Pulmonary artery endothelial cell (primary cell): Measurements from ENCODE around the gene POM121. TPM values are rescaled to one million over a fixed set of nuclear protein-coding genes. Genes with fewer than 3 reads are reported as not detected.
A peak's percentile ranks its signal among the peaks of the same experiment; 100 is the strongest.
"Not testable (repeated sequence)": the region's sequence is repeated elsewhere in the genome, so short reads cannot be mapped to it uniquely, and the experiment has no call there.

ENCODE experiments used
- DNase-seq: peaks from one replicate; pipeline ENCODE4 v3.0.0-alpha.2; 2011; ENCODE audit warnings: low read depth, low spot score
- total RNA-seq: library from RNA; depleted of rRNA; stranded (reverse); fragments of >200 nt; gene quantifications from 2 replicates; pipeline ENCODE4 v1.2.3, GENCODE V29; 2014

Gene POM121
- 5.0 and 5.2 TPM in 2 replicates for total RNA-seq

- peak; percentile 62 for DNase-seq
Measured at GRCh38 chr7:72924733-72925545, at the start of gene POM121. Gene POM121 (plus strand): TSS chr7:72925095. CDS start chr7:72925122, 27 bp downstream.

- peak; percentile 13 for DNase-seq
Measured at GRCh38 chr7:72879079-72879736, 45.7 kb upstream of the POM121 start.

- not testable (repeated sequence) for DNase-seq
Measured at GRCh38 chr7:72879737-72880215, 45.1 kb upstream of the POM121 start.

GRCh38 chr7:72891750-72892149 is 33.1 kb upstream of the POM121 start:
- DNase-seq, result not testable (repeated sequence)

- not testable (repeated sequence) for DNase-seq
Measured at GRCh38 chr7:72904740-72905139, 20.2 kb upstream of the POM121 start.

- not testable (repeated sequence) for DNase-seq
Measured at GRCh38 chr7:72908422-72908821, 16.5 kb upstream of the POM121 start.

- not testable (repeated sequence) for DNase-seq
Measured at GRCh38 chr7:72911395-72911794, 13.5 kb upstream of the POM121 start.

- DNase-seq, result not testable (repeated sequence)
Measured at GRCh38 chr7:72913750-72914149, 11.1 kb upstream of the POM121 start.

GRCh38 chr7:72914756-72915525 is 10.0 kb upstream of the POM121 start:
- not testable (repeated sequence) for DNase-seq

- no peak for DNase-seq
Measured at GRCh38 chr7:72919256-72919775, 5.6 kb upstream of the POM121 start.

- DNase-seq, result no peak
Measured at GRCh38 chr7:72924386-72924732, 536 bp upstream of the POM121 start.

GRCh38 chr7:72925546-72926120 is 738 bp downstream of the POM121 start:
- DNase-seq, result no peak

GRCh38 chr7:72927791-72928190 is 2.9 kb downstream of the POM121 start:
- not testable (repeated sequence) for DNase-seq

- DNase-seq, result not testable (repeated sequence)
Measured at GRCh38 chr7:72928216-72928615, 3.3 kb downstream of the POM121 start.

GRCh38 chr7:72942022-72942705 is 17.3 kb downstream of the POM121 start:
- DNase-seq, result not testable (repeated sequence)

GRCh38 chr7:72942956-72943355 is 18.1 kb downstream of the POM121 start:
- DNase-seq, result not testable (repeated sequence)

- not testable (repeated sequence) for DNase-seq
Measured at GRCh38 chr7:72944937-72945336, 20.0 kb downstream of the POM121 start.

- DNase-seq, result not testable (repeated sequence)
Measured at GRCh38 chr7:72945597-72945996, 20.7 kb downstream of the POM121 start.

GRCh38 chr7:72946130-72946745 is 21.3 kb downstream of the POM121 start:
- DNase-seq, result not testable (repeated sequence)

GRCh38 chr7:72948714-72949113 is 23.8 kb downstream of the POM121 start:
- not testable (repeated sequence) for DNase-seq
